Esophagus muscularis mucosa (tissue), 4 donors: ENCODE measurements around the gene NUDT17. TPM values are rescaled to one million over a fixed set of nuclear protein-coding genes. Genes with fewer than 3 reads are reported as not detected.
A peak's percentile ranks its signal among the peaks of the same experiment; 100 is the strongest.

Experiments used
- DNase-seq: peaks from one replicate; pipeline ENCODE4 v3.0.0-alpha.2; 2017; ENCODE audit errors: extremely low spot score
- H3K27ac ChIP-seq, 4 donors: fragments of 200-600 bp; sonication (generic); replicated peaks in 1 of 4; 1 replicate in 3 of 4; 2 replicates in 1 of 4; pipeline ENCODE4 v1.5.1; 2016 to 2019; ENCODE audit warnings: mild to moderate bottlenecking in 1 of 4
- H3K27me3 ChIP-seq, 4 donors: fragments of 200-600 bp; sonication (generic); one replicate each; pipeline versions ENCODE4 v1.5.1 to v1.6.0; 2016 to 2019
- H3K36me3 ChIP-seq, 4 donors: fragments of 200-600 bp; sonication (generic); one replicate each; pipeline ENCODE4 v1.5.1; 2016 to 2019
- H3K4me1 ChIP-seq, 4 donors: fragments of 200-600 bp; sonication (generic); one replicate each; pipeline ENCODE4 v1.5.1; 2016 to 2019
- H3K4me3 ChIP-seq, 4 donors: fragments of 200-600 bp; sonication (generic); 1 replicate in 2 of 4; 2 replicates in 2 of 4; pipeline ENCODE4 v1.5.1; 2016 to 2019; ENCODE audit warnings: mild to moderate bottlenecking in 4 of 4, moderate library complexity in 1 of 4
- H3K9me3 ChIP-seq, 4 donors: fragments of 200-600 bp; sonication (generic); 1 replicate in 3 of 4; 2 replicates in 1 of 4; pipeline ENCODE4 v1.5.1; 2016 to 2019
- CTCF ChIP-seq, 3 experiments: fragments of 200-600 bp in 2 of 3; fragments of 450-650 bp in 1 of 3; sonication (generic) in 2 of 3; IDR thresholded peaks; one replicate each; pipeline ENCODE4 v1.5.1; 2017 to 2019; ENCODE audit warnings: antibody characterized with exemption in 3 of 3, mild to moderate bottlenecking in 2 of 3, moderate library complexity in 1 of 3
- EP300 ChIP-seq: sonication (generic); formaldehyde crosslinking; IDR thresholded peaks from one replicate; pipeline ENCODE4 v1.6.1; 2017; ENCODE audit warnings: antibody characterized with exemption
- POLR2A ChIP-seq: fragments of 450-650 bp; IDR thresholded peaks from one replicate; pipeline ENCODE4 v1.6.1; 2017; ENCODE audit warnings: antibody characterized with exemption, moderate library complexity, mild to moderate bottlenecking, low read depth
- POLR2AphosphoS5 ChIP-seq, 2 donors: sonication (generic); formaldehyde crosslinking; IDR thresholded peaks; one replicate each; pipeline ENCODE4 v1.6.1; 2017; ENCODE audit warnings: antibody characterized with exemption in 2 of 2
- WGBS: methylation state at CpG from one replicate; pipeline ENCODE4 v1.1.5; 2018; 5-methylcytosine and 5-hydroxymethylcytosine counted together
- intact Hi-C: fragments of 100-400 bp; cut with DNase I; formaldehyde crosslinking; loops from one replicate; pipeline ENCODE4 v1.15.1; 2023
- total RNA-seq, 4 donors: library from RNA; depleted of rRNA; stranded (reverse); fragments of >200 nt; gene quantifications; one replicate each; pipeline versions ENCODE4 v1.1.0 to v1.2.1, GENCODE V29; 2016

NUDT17 gene
- total RNA-seq, result 1 to 10 TPM; 1.2 to 3.6 (median 1.6) TPM

GRCh38 chr1:145845514-145846161 lies at the start of gene NUDT17:
NUDT17 (plus strand) TSS chr1:145845630; CDS start chr1:145845641, 11 bp downstream.
- intact Hi-C loops, result loop anchor here (1.0 to 5.0 kb wide), 2 partner anchors 67 to 167 kb away; partner anchors contain the start of gene ITGA10
- Histone ChIP-seq H3K9me3 (no peaks in the 10 kb centered on the region), H3K36me3 (peaks cover 45 to 60% (median 56%) of the 10 kb centered on the region in 4 donors), H3K4me1 (peaks cover 10 to 22% (median 18%) of the 10 kb centered on the region in 4 donors), H3K27me3 (no peaks in the 10 kb centered on the region), H3K4me3 (peak within 1 kb of the TSS; percentile 57 to 62 (median 58)), H3K27ac (peak within 1 kb of the TSS; percentile 69 to 80 (median 76))
- TF ChIP-seq CTCF (IDR thresholded peaks at IDR 0.05), result peak; percentile 88 to 96 (median 91)
- no peak for TF ChIP-seq EP300
- no peak for TF ChIP-seq POLR2A
- peak; percentile 57 to 63 for TF ChIP-seq POLR2AphosphoS5 (IDR thresholded peaks at IDR 0.05)
- no peak for DNase-seq
- 3% methylated on average over 14 of the region's 50 CpGs for whole genome bisulfite sequencing

DNA sequence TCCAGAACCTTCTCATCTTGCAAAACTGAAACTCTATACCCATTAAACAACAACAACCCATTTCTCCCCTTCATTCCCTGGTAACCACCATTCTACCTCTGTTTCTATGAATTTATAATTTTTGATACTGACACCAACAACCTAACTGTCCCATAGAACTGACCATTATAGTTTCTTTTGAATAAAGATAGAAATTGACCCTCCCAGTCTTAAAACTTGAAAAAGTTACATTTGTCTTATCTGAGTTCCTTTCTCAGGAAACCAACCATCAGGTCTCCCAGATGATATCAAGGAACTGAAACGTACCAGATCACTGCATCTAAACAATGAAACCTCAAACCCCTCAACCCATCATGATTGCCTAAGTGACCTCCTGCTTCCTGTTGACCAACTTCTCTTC lies 48.7 kb upstream of the NUDT17 start:
- H3K4me1 ChIP-seq, result peaks cover 0 to 14% (median 9%) of the 10 kb centered on the region in 4 donors
- no peak overlapping the region for H3K4me3 ChIP-seq
- WGBS, result 4% methylated on average over 1 of the region's 1 CpG
- H3K36me3 ChIP-seq, result peaks cover 0 to 20% (median 6%) of the 10 kb centered on the region in 4 donors
- intact Hi-C loops, result no loop called here
- no peaks in the 10 kb centered on the region for H3K9me3 ChIP-seq
- DNase-seq, result no peak
- TF ChIP-seq CTCF (IDR thresholded peaks at IDR 0.05) (no peak), POLR2A (no peak), POLR2AphosphoS5 (IDR thresholded peaks at IDR 0.05) (no peak), EP300 (no peak)
- H3K27ac ChIP-seq, result no peak overlapping the region
- H3K27me3 ChIP-seq, result no peaks in the 10 kb centered on the region

- H3K27ac ChIP-seq, result no peak overlapping the region
- DNase-seq, result no peak
- H3K9me3 ChIP-seq, result no peaks in the 10 kb centered on the region
- WGBS, result 92% methylated on average over 2 of the region's 2 CpGs
- intact Hi-C loops, result no loop called here
- H3K36me3 ChIP-seq, result peaks cover 0 to 4% (median 2%) of the 10 kb centered on the region in 4 donors
- TF ChIP-seq CTCF (IDR thresholded peaks at IDR 0.05) (no peak), POLR2A (no peak), POLR2AphosphoS5 (IDR thresholded peaks at IDR 0.05) (no peak), EP300 (no peak)
- H3K4me3 ChIP-seq, result no peak overlapping the region
- H3K4me1 ChIP-seq, result peaks cover 22 to 45% (median 34%) of the 10 kb centered on the region in 4 donors
- H3K27me3 ChIP-seq, result no peaks in the 10 kb centered on the region
These were observed 45.6 kb upstream of the NUDT17 start for GRCh38 chr1:145799806-145800205.

GRCh38 chr1:145804235-145805045 lies 41.0 kb upstream of the NUDT17 start:
- no peak for DNase-seq
- intact Hi-C loops, result no loop called here

More at GRCh38 chr1:145804235-145805045, 41.0 kb upstream of the NUDT17 start:
- H3K36me3 ChIP-seq, result no peaks in the 10 kb centered on the region
- H3K27me3 ChIP-seq, result no peaks in the 10 kb centered on the region
- no peak overlapping the region for H3K4me3 ChIP-seq
- no peak for TF ChIP-seq POLR2A
- TF ChIP-seq CTCF (IDR thresholded peaks at IDR 0.05), result no peak
- TF ChIP-seq EP300, result no peak
- TF ChIP-seq POLR2AphosphoS5 (IDR thresholded peaks at IDR 0.05), result no peak
- H3K4me1 ChIP-seq, result peaks cover 39 to 78% (median 49%) of the 10 kb centered on the region in 4 donors
- 60% methylated on average over 3 of the region's 3 CpGs for WGBS
- H3K27ac ChIP-seq, result no peak overlapping the region
- H3K9me3 ChIP-seq, result no peaks in the 10 kb centered on the region
